Activated CD4-positive, alpha-beta T cell treated with anti-CD3 and anti-CD28 coated beads for 48 hours (primary cell): ENCODE results near the gene GARS1.
"Not testable (repeated sequence)": the region's sequence is repeated elsewhere in the genome, so short reads cannot be mapped to it uniquely, and the experiment has no call there.

Experiments used
- DNase-seq: peaks from one replicate; pipeline ENCODE4 v3.0.0-alpha.2; 2020

Gene GARS1

GRCh38 chr7:30594540-30595435, at the start of gene GARS1:
Gene GARS1, plus strand, starts transcription at chr7:30594878. Its CDS starts 44 bp downstream, at chr7:30594922.
- peak; percentile 93 for DNase-seq

DNA sequence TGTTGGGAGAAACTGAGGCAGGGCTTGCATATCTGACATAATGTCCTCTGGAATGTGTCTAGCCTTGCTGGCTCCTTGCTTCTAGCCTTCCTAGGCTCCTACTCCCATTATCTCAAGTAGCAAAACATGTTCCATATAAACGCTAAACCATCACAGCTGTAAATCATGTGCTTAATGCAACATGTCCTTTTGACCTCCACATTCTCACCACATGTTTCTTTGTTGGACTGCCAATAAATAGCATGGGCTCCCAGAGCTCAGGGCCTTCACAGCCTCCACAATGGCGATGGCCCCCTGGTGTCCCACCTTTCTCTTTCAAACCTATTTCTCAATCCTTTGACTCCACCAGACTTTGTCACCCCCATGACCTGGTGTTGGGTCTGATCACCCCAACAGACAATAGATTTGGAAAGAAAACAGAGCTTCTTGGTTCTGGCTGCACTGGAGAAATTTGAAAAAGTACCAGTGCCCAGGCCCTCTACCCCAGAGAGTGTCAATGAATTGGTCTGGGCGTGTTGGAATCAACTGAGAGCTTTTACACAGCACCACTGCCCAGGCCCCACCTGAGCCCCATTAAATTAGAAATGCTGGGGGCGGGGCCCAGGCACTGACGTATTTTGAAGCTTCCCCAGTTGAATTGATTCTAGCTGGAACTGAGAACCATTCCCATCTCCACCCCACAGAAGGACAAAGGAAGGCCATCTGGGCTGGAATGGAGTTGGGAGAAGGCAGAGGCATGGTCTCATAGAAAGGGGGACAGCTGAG, 48.7 kb upstream of the GARS1 start:
- DNase-seq = no peak

GRCh38 chr7:30546596-30546995, 48.1 kb upstream of the GARS1 start:
- DNase-seq = no peak

DNA sequence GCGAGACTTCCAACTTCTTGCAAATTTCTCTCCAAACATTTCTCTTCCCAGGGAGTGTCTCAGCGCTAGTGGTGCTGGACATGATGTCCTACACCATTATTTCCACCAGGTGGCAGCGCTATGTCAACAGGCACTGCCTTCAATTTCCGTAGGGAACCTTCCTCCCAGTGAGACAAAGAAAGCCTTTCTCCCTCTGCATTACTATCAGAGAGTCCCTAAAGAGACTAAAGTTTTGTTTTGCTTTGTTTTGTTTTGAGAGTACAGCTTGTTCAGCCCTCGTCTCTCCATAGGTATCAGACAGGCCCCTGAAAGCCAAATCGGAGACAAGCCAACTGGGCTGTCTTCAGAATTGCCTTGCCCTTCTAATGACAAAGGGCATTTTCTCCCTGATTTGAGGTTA, 45.8 kb upstream of the GARS1 start:
- DNase-seq = peak; percentile 48

GRCh38 chr7:30549931-30550493, 44.7 kb upstream of the GARS1 start:
- DNase-seq = no peak

DNA sequence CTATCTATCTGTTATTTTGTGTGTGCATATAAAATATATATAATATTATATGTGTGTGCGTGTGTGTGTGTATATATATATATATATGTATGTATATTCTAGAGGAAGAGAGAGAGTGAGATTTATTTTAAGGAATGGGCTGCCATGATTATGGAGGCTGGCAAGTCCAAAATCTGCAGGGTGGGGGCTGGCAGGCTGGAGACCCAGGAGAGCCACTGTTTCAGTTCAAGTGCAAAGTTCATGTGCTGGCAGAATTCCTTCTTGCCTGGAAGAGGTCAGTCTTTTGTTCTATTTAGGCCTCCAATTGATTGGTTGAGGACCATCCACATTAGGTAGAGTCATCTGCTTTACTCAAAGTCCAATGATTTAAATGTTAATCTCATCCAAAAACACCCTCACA, 42.3 kb upstream of the GARS1 start:
- DNase-seq = no peak

GRCh38 chr7:30553141-30553540, 41.5 kb upstream of the GARS1 start:
- no peak for DNase-seq

DNA sequence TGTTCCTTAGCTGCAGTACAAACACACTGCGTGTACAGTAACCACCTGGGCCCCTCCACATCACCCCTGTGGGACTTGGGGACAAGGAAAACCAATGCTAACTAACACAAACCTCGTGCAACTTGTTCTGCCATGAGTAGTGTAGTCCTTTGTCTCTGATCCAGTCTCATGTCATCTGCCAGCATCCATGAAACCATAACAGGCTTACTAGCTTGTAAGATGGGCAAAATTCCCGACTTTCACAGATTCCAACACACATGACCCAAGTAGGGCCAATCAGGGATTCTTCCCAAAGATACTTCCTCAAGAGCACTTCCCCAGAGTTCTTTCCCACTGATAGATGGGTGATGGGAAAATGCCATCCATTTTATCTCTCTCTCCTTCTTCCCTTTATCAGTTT, 41.1 kb upstream of the GARS1 start:
- no peak for DNase-seq

DNA sequence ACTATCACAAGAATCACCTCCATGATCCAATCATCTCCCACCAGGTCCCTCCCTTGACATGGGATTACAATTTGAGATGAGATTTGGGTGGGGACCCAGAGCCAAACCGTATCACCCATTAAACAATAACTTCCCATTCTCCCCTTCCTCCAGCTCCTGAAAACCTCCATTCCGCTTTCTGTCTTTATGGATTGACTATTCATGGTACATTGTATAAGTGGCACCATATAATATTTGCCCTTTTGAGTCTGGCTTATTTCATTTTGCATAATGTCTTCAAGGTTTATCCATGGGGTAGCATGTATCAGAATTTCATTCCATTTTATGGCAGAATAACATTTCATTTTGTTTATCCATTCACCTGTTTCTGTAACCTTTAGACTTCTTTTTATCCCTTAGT, 39.2 kb upstream of the GARS1 start:
- DNase-seq = no peak

- no peak for DNase-seq
These were observed 37.8 kb upstream of the GARS1 start for GRCh38 chr7:30556840-30557239.

DNA sequence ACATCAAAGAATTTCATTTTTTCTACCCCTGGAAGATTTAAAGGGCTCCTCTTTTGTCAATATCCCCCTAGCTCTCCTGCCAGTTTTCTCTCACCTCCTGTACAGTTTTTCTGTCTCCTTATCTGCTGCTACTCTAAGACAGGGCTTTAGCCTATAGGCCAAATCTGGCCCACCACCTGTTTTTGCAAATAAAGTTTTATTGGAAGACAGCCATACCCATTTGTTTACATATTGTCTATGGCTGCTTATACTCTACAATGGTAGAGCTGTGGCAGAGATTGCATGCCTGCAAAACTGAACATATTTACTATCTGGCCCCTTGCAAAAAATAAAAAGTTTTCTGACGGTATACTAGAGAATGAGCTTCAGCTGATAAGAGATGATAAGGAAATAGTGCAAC, 37.4 kb upstream of the GARS1 start:
- no peak for DNase-seq

GRCh38 chr7:30559611-30560010, 35.1 kb upstream of the GARS1 start:
- no peak for DNase-seq

GRCh38 chr7:30561389-30561788, 33.3 kb upstream of the GARS1 start:
- DNase-seq = no peak

GRCh38 chr7:30562498-30562897, 32.2 kb upstream of the GARS1 start:
- DNase-seq = no peak

- DNase-seq = no peak
These were observed 31.8 kb upstream of the GARS1 start for GRCh38 chr7:30562909-30563308.

- DNase-seq = no peak
These were observed 31.2 kb upstream of the GARS1 start for GRCh38 chr7:30563326-30563942.

DNA sequence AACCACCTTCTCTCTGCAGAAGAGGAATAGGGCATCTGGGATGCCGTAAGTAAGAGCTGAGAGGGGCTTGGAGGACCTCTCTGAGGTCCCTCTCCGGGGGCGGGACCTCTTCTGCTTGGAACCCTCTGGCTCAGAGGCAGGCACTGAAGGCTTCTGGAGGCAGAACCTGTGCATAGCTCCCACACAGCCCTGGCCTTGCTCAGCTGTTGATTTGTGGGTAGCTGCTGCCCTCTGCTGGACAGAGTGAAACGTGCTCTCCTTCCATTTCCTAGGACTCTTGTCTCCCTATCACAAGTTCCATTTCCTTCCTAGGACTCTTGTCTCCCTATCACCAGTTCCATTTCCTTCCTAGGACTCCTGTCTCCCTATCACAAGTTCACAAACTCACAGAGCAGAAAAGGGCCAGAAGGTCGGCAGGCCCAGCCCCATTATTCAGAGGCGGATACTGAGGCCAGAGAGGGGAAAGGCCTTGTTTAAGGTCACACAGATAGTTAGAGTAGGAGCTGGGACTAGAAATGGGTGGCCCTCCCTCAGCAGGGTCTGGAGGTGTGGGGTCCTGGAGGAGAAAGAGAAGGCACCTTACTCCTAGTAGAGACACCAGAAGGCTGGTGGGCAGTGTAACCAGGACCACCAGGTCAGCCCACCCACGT, 30.3 kb upstream of the GARS1 start:
- peak; percentile 86 for DNase-seq

DNA sequence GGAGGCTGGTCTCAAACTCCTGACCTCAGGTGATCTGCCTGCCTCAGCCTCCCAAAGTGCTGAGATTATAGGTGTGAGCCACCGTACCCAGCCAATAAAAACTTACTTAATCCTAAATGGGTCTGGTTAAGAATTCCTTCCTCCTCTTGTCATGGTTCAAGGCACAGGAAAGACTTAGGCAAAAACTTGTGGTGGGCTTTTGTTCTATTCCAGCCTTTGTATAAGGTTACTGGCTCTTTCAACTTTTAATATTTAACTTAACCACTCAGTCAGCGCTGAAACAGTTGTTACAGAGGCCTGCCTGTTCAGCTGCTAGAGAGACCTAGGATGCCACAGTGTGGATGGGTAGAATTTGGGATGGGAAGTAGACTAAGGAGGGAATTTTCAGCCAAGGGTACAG, 28.1 kb upstream of the GARS1 start:
- DNase-seq = no peak

DNA sequence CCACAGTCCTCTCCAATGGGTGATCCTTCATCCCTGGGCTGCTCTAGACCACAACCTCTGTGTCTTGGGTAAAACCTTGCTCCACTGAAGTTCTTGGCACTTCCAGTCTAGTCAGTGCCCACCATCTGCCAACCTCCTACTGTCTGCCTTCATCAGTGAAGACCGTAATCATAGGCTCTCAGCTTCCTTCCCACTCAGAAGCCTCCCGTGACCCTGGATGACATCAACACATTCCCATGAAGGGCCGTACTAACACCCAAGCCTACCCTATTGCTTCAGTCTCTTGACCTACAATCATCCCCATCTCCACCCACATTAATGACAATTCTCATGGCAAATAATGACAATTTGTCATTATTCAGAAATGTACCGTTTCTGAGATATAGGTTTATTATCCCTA, 27.6 kb upstream of the GARS1 start:
- DNase-seq = no peak

DNA sequence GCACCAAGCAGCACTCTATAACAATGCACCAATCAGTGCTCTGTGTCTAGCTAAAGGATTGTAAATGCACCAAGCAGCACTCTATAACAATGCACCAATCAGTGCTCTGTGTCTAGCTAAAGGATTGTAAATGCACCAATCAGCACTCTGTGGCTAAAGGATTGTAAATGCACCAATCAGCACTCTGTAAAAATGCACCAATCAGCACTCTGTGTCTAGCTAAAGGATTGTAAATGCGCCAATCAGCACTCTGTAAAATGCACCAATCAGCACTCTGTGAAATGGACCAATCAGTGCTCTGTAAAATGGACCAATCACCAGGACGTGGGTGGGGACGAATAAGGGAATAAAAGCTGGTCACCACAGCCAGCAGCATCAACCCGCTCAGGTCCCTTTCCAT, 24.4 kb upstream of the GARS1 start:
- not testable (repeated sequence) for DNase-seq

DNA sequence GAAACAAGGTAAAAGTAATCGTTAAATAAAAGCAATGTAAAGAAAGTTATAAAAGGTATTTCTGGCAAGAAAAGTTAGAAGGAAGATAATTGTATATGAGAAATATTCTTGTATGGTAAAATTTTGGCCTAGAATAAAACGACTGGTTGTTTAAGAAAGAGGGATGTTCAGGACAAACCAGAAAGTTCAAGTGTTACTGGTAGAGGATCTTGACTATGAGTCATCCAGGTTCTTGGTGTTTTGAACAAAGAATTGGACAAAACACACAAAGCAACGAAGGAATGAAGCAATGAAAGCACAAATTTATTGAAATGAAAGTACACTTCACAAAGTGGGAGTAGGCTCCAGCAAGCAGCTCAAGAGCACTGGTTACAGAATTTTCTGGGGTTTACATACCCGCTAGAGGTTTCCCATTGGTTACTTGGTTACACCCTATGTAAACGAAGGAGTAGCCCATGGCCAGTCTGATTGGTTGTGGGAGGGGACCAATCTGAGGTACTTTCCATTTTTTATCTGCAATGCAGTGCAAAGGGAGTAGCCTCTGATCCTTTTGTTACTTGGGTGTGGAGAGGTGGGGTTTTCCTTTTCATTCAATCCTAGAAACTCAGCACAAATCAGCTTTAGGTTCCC, 22.4 kb upstream of the GARS1 start:
- no peak for DNase-seq

DNA sequence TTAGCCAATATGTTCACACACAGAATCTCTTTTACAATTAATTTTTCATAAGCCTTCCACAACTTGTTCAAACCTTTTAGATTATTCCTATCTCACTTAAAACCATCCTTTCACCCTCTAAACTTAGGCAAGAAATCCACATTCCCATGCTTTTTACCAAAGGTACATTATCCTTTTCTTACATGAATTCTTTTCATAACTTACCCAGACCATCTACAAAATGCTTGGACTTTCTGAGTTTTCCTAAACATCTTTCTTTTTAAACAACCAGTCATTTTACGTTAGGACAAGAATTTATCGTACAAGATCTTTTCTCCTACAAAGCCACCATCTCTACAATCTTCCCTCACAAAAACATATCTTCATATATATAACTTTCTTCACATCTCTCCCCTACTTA, 18.8 kb upstream of the GARS1 start:
- DNase-seq = no peak
